Measurements from ENCODE around the gene PLA1A.

PLA1A gene

GRCh38 chr3:119579366-119580066 lies 18.2 kb upstream of the PLA1A start, which contains the start of gene ADPRH:
TSS of gene ADPRH (plus strand) at chr3:119579492. CDS start at chr3:119582170, 2,678 bp downstream.
- Histone ChIP-seq H3K27ac (ENCODE audit: low read depth, low read length, severe bottlenecking) (peak within 1 kb of the TSS; percentile 55), H3K4me3 (ENCODE audit: extremely low read depth, insufficient read depth, low read length, poor library complexity, severe bottlenecking) (peak within 1 kb of the TSS; percentile 51), H3K9me3 (ENCODE audit: control insufficient read depth, low read length) (no peaks in the 10 kb centered on the region), H3K4me1 (ENCODE audit: control insufficient read depth, insufficient read depth, low read length, poor library complexity, severe bottlenecking) (no peaks in the 10 kb centered on the region), H3K36me3 (ENCODE audit: control insufficient read depth, insufficient read depth, low read length) (no peaks in the 10 kb centered on the region)
- 3 to 4% methylated on average over 55 to 61 of the region's 68 CpGs for WGBS, 2 experiments (ENCODE audit: insufficient coverage in 2 of 2)

- peak overlapping the region; percentile 51 for H3K4me3 ChIP-seq (ENCODE audit: extremely low read depth, insufficient read depth, low read length, poor library complexity, severe bottlenecking)
- no peaks in the 10 kb centered on the region for H3K4me1 ChIP-seq (ENCODE audit: control insufficient read depth, insufficient read depth, low read length, poor library complexity, severe bottlenecking)
- 31 to 38% methylated on average over 5 to 10 of the region's 16 CpGs for WGBS, 2 experiments (ENCODE audit: insufficient coverage in 2 of 2)
- peak overlapping the region; percentile 55 for H3K27ac ChIP-seq (ENCODE audit: low read depth, low read length, severe bottlenecking)
- H3K36me3 ChIP-seq (ENCODE audit: control insufficient read depth, insufficient read depth, low read length), result no peaks in the 10 kb centered on the region
- H3K9me3 ChIP-seq (ENCODE audit: control insufficient read depth, low read length), result no peaks in the 10 kb centered on the region
Observed at GRCh38 chr3:119580067-119580760, 17.5 kb upstream of the PLA1A start.

- WGBS, 2 experiments (ENCODE audit: insufficient coverage in 2 of 2), result 70 to 71% methylated on average over 4 to 5 of the region's 6 CpGs
- no peaks in the 10 kb centered on the region for H3K4me1 ChIP-seq (ENCODE audit: control insufficient read depth, insufficient read depth, low read length, poor library complexity, severe bottlenecking)
Observed at GRCh38 chr3:119582178-119582577, 15.5 kb upstream of the PLA1A start.

GRCh38 chr3:119585208-119585607 lies 12.5 kb upstream of the PLA1A start:
- Histone ChIP-seq H3K4me1 (ENCODE audit: control insufficient read depth, insufficient read depth, low read length, poor library complexity, severe bottlenecking) (no peaks in the 10 kb centered on the region), H3K36me3 (ENCODE audit: control insufficient read depth, insufficient read depth, low read length) (no peaks in the 10 kb centered on the region), H3K4me3 (ENCODE audit: extremely low read depth, insufficient read depth, low read length, poor library complexity, severe bottlenecking) (no peak overlapping the region), H3K9me3 (ENCODE audit: control insufficient read depth, low read length) (peaks cover 3% of the 10 kb centered on the region), H3K27ac (ENCODE audit: low read depth, low read length, severe bottlenecking) (no peak overlapping the region)
- WGBS, 2 experiments (ENCODE audit: insufficient coverage in 2 of 2), result 90 to 94% methylated on average over 8 to 9 of the region's 10 CpGs

More at GRCh38 chr3:119582178-119582577, 15.5 kb upstream of the PLA1A start:
- Histone ChIP-seq H3K27ac (ENCODE audit: low read depth, low read length, severe bottlenecking) (no peak overlapping the region), H3K36me3 (ENCODE audit: control insufficient read depth, insufficient read depth, low read length) (no peaks in the 10 kb centered on the region), H3K4me3 (ENCODE audit: extremely low read depth, insufficient read depth, low read length, poor library complexity, severe bottlenecking) (no peak overlapping the region), H3K9me3 (ENCODE audit: control insufficient read depth, low read length) (no peaks in the 10 kb centered on the region)

- Histone ChIP-seq H3K27ac (ENCODE audit: low read depth, low read length, severe bottlenecking) (no peak overlapping the region), H3K36me3 (ENCODE audit: control insufficient read depth, insufficient read depth, low read length) (no peaks in the 10 kb centered on the region), H3K4me1 (ENCODE audit: control insufficient read depth, insufficient read depth, low read length, poor library complexity, severe bottlenecking) (no peaks in the 10 kb centered on the region), H3K9me3 (ENCODE audit: control insufficient read depth, low read length) (peaks cover 7% of the 10 kb centered on the region), H3K4me3 (ENCODE audit: extremely low read depth, insufficient read depth, low read length, poor library complexity, severe bottlenecking) (no peak overlapping the region)
- 90 to 92% methylated on average over 6 to 11 of the region's 11 CpGs for WGBS, 2 experiments (ENCODE audit: insufficient coverage in 2 of 2)
Observed at GRCh38 chr3:119585856-119586570, 11.7 kb upstream of the PLA1A start.

- WGBS, 2 experiments (ENCODE audit: insufficient coverage in 2 of 2), result 94 to 100% methylated on average over 1 to 3 of the region's 3 CpGs
- no peak overlapping the region for H3K27ac ChIP-seq (ENCODE audit: low read depth, low read length, severe bottlenecking)
Observed at GRCh38 chr3:119586733-119587172, 10.9 kb upstream of the PLA1A start.

GRCh38 chr3:119588112-119588511 lies 9.6 kb upstream of the PLA1A start:
- H3K4me3 ChIP-seq (ENCODE audit: extremely low read depth, insufficient read depth, low read length, poor library complexity, severe bottlenecking), result no peak overlapping the region
- no peaks in the 10 kb centered on the region for H3K4me1 ChIP-seq (ENCODE audit: control insufficient read depth, insufficient read depth, low read length, poor library complexity, severe bottlenecking)
- WGBS, 2 experiments (ENCODE audit: insufficient coverage in 2 of 2), result 90 to 94% methylated on average over 2 to 3 of the region's 3 CpGs
- no peaks in the 10 kb centered on the region for H3K36me3 ChIP-seq (ENCODE audit: control insufficient read depth, insufficient read depth, low read length)
- H3K27ac ChIP-seq (ENCODE audit: low read depth, low read length, severe bottlenecking), result no peak overlapping the region
- H3K9me3 ChIP-seq (ENCODE audit: control insufficient read depth, low read length), result peaks cover 7% of the 10 kb centered on the region

More at GRCh38 chr3:119586733-119587172, 10.9 kb upstream of the PLA1A start:
- H3K9me3 ChIP-seq (ENCODE audit: control insufficient read depth, low read length), result peaks cover 7% of the 10 kb centered on the region
- H3K4me1 ChIP-seq (ENCODE audit: control insufficient read depth, insufficient read depth, low read length, poor library complexity, severe bottlenecking), result no peaks in the 10 kb centered on the region
- H3K36me3 ChIP-seq (ENCODE audit: control insufficient read depth, insufficient read depth, low read length), result no peaks in the 10 kb centered on the region
- no peak overlapping the region for H3K4me3 ChIP-seq (ENCODE audit: extremely low read depth, insufficient read depth, low read length, poor library complexity, severe bottlenecking)

- Histone ChIP-seq H3K4me1 (ENCODE audit: control insufficient read depth, insufficient read depth, low read length, poor library complexity, severe bottlenecking) (no peaks in the 10 kb centered on the region), H3K27ac (ENCODE audit: low read depth, low read length, severe bottlenecking) (no peak overlapping the region), H3K36me3 (ENCODE audit: control insufficient read depth, insufficient read depth, low read length) (no peaks in the 10 kb centered on the region), H3K9me3 (ENCODE audit: control insufficient read depth, low read length) (peaks cover 7% of the 10 kb centered on the region), H3K4me3 (ENCODE audit: extremely low read depth, insufficient read depth, low read length, poor library complexity, severe bottlenecking) (no peak overlapping the region)
- 67 to 100% methylated on average over 1 of the region's 6 CpGs for WGBS, 2 experiments (ENCODE audit: insufficient coverage in 2 of 2)
Observed at GRCh38 chr3:119589102-119589773, 8.4 kb upstream of the PLA1A start.

GRCh38 chr3:119590706-119591105 lies 7.0 kb upstream of the PLA1A start:
- no peak overlapping the region for H3K4me3 ChIP-seq (ENCODE audit: extremely low read depth, insufficient read depth, low read length, poor library complexity, severe bottlenecking)
- H3K9me3 ChIP-seq (ENCODE audit: control insufficient read depth, low read length), result peaks cover 7% of the 10 kb centered on the region
- H3K27ac ChIP-seq (ENCODE audit: low read depth, low read length, severe bottlenecking), result no peak overlapping the region
- no peaks in the 10 kb centered on the region for H3K4me1 ChIP-seq (ENCODE audit: control insufficient read depth, insufficient read depth, low read length, poor library complexity, severe bottlenecking)
- WGBS, 2 experiments (ENCODE audit: insufficient coverage in 2 of 2), result 89% methylated on average over 1 of the region's 1 CpG
- H3K36me3 ChIP-seq (ENCODE audit: control insufficient read depth, insufficient read depth, low read length), result no peaks in the 10 kb centered on the region

GRCh38 chr3:119592861-119593260 lies 4.8 kb upstream of the PLA1A start:
- Histone ChIP-seq H3K9me3 (ENCODE audit: control insufficient read depth, low read length) (peaks cover 7% of the 10 kb centered on the region), H3K36me3 (ENCODE audit: control insufficient read depth, insufficient read depth, low read length) (no peaks in the 10 kb centered on the region), H3K4me3 (ENCODE audit: extremely low read depth, insufficient read depth, low read length, poor library complexity, severe bottlenecking) (no peak overlapping the region), H3K27ac (ENCODE audit: low read depth, low read length, severe bottlenecking) (no peak overlapping the region), H3K4me1 (ENCODE audit: control insufficient read depth, insufficient read depth, low read length, poor library complexity, severe bottlenecking) (no peaks in the 10 kb centered on the region)
- WGBS, 2 experiments (ENCODE audit: insufficient coverage in 2 of 2), result 80% methylated on average over 1 of the region's 1 CpG; no CpG with 5 or more reads in 1 of the 2 experiments
